Measurements from ENCODE around the gene TUBGCP2. TPM values are rescaled to one million over a fixed set of nuclear protein-coding genes. Genes with fewer than 3 reads are reported as not detected.

Gene TUBGCP2
- total RNA-seq, 1 experiment from 2014 or later, result 93.7 TPM

DNA sequence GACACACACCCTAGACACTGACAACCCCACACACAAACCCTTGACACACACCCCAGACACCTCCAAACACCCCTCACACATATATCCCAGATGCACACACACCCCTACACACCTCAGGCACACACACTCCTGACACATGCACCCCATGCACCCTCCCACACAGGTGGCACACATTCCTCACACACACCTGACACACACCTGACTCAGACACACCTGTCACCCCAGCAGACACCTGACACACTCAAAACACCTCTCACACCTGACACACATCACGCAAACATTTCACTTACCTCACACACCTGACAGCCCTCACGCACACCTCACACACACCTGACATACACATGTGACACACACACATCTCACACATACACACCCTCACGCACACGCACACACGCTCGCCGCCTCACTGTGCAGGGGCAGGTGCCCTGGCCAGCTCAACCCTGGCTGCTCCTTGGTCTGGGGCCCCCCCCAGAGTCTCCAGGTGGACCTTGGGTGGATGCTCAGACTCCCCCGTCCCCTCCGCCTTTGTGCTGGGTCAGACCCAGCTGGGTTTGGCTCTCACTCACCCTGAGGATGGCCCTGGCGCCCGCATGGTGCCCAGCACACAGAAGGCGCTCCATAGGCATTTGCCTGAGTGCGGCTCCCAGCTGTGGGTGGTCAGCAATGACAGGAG, 31.2 kb upstream of the TUBGCP2 start:
- H3K9me3 ChIP-seq (ENCODE audit: control insufficient read depth, insufficient read depth, low read depth, low read length), result no peaks in the 10 kb centered on the region
- ATAC-seq (no peak), DNase-seq (ENCODE audit: low read depth, low spot score) (no peak)
- H3K36me3 ChIP-seq (ENCODE audit: control insufficient read depth, insufficient read depth, low read length), result no peaks in the 10 kb centered on the region
- H3K27me3 ChIP-seq (ENCODE audit: control insufficient read depth, insufficient read depth, low read length), result peaks cover 8% of the 10 kb centered on the region
- POLR2A ChIA-PET, result no interaction called here
- no peak overlapping the region for H3K4me3 ChIP-seq (ENCODE audit: low read depth in 2 of 2, low read length in 2 of 2)
- H3K27ac ChIP-seq (ENCODE audit: low read length), result no peak overlapping the region
- intact Hi-C loops (cut with micrococcal nuclease; ENCODE audit: unreplicated experiment) (no loop called here), in situ Hi-C loops (cut with HindIII; ENCODE audit: low pct_unique_long_range_greater_than_20kb, low sequenced_read_pairs) (no loop called here)
- no TSS peak for BruUV-seq (replicated peaks)
- CTCF ChIA-PET, result no interaction called here
- H3K4me1 ChIP-seq (ENCODE audit: control insufficient read depth, insufficient read depth, low read length), result no peaks in the 10 kb centered on the region
- TF ChIP-seq, protein P1, sequence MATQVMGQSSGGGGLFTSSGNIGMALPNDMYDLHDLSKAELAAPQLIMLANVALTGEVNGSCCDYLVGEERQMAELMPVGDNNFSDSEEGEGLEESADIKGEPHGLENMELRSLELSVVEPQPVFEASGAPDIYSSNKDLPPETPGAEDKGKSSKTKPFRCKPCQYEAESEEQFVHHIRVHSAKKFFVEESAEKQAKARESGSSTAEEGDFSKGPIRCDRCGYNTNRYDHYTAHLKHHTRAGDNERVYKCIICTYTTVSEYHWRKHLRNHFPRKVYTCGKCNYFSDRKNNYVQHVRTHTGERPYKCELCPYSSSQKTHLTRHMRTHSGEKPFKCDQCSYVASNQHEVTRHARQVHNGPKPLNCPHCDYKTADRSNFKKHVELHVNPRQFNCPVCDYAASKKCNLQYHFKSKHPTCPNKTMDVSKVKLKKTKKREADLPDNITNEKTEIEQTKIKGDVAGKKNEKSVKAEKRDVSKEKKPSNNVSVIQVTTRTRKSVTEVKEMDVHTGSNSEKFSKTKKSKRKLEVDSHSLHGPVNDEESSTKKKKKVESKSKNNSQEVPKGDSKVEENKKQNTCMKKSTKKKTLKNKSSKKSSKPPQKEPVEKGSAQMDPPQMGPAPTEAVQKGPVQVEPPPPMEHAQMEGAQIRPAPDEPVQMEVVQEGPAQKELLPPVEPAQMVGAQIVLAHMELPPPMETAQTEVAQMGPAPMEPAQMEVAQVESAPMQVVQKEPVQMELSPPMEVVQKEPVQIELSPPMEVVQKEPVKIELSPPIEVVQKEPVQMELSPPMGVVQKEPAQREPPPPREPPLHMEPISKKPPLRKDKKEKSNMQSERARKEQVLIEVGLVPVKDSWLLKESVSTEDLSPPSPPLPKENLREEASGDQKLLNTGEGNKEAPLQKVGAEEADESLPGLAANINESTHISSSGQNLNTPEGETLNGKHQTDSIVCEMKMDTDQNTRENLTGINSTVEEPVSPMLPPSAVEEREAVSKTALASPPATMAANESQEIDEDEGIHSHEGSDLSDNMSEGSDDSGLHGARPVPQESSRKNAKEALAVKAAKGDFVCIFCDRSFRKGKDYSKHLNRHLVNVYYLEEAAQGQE (IDR thresholded peaks at IDR 0.05; ENCODE audit: insufficient read depth in 1 of 2, low read depth in 2 of 2, low read length in 1 of 2), result no peak
- TF ChIP-seq TCF7L2 (IDR thresholded peaks at IDR 0.05; ENCODE audit: low read depth, low read length), result no peak
- TF ChIP-seq POLR2AphosphoS5 (IDR thresholded peaks at IDR 0.05; ENCODE audit: low read depth, low read length), result no peak
- TF ChIP-seq, protein P2, sequence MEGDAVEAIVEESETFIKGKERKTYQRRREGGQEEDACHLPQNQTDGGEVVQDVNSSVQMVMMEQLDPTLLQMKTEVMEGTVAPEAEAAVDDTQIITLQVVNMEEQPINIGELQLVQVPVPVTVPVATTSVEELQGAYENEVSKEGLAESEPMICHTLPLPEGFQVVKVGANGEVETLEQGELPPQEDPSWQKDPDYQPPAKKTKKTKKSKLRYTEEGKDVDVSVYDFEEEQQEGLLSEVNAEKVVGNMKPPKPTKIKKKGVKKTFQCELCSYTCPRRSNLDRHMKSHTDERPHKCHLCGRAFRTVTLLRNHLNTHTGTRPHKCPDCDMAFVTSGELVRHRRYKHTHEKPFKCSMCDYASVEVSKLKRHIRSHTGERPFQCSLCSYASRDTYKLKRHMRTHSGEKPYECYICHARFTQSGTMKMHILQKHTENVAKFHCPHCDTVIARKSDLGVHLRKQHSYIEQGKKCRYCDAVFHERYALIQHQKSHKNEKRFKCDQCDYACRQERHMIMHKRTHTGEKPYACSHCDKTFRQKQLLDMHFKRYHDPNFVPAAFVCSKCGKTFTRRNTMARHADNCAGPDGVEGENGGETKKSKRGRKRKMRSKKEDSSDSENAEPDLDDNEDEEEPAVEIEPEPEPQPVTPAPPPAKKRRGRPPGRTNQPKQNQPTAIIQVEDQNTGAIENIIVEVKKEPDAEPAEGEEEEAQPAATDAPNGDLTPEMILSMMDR (IDR thresholded peaks at IDR 0.05), result no peak
- no peak for TF ChIP-seq SIN3A (IDR thresholded peaks at IDR 0.05; ENCODE audit: borderline replicate concordance, insufficient read depth, low read depth, low read length)

DNA sequence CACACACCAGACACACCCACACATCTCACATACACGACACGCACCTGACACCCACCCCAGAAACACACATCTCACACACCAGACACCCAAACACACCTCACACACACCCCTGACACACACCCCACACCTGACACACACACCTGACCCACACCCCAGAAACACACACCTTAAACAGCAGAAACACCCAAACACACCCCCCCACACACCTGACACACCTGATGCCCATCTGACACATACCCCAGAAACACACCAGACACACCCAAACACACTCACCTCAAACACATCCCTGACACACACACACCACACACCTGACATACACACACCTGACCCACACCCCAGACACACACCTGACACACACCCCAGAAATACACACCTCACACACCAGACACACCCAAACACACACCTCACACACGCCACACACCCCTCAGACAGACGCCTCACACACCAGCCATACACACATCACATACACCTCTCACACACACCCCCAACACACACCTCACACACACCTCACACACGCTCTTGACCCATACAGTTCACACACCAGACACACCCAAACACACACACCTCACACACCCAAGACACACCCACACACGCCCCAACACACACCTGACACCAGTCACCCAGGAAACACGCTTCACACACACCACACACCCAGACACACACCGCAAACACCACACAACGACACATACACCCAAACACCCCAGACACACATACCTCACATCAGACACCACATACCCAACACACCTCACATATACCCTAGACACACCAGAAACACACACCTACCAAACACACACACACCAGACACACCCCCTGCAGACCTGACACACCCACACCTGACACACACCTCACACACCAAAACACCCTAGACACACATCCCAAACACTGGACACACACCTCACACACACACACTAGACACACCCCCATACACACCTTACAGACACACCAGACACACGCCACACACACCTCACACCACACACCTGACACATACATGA, 29.7 kb upstream of the TUBGCP2 start:
- TF ChIP-seq POLR2AphosphoS5 (IDR thresholded peaks at IDR 0.05; ENCODE audit: low read depth, low read length) (no peak), SIN3A (IDR thresholded peaks at IDR 0.05; ENCODE audit: borderline replicate concordance, insufficient read depth, low read depth, low read length) (no peak), TCF7L2 (IDR thresholded peaks at IDR 0.05; ENCODE audit: low read depth, low read length) (no peak)
- TF ChIP-seq, protein P2 (IDR thresholded peaks at IDR 0.05), result no peak
- TF ChIP-seq, protein P1 (IDR thresholded peaks at IDR 0.05; ENCODE audit: insufficient read depth in 1 of 2, low read depth in 2 of 2, low read length in 1 of 2), result no peak
- Histone ChIP-seq H3K4me1 (ENCODE audit: control insufficient read depth, insufficient read depth, low read length) (no peaks in the 10 kb centered on the region), H3K27ac (ENCODE audit: low read length) (no peak overlapping the region), H3K4me3 (ENCODE audit: low read depth in 2 of 2, low read length in 2 of 2) (no peak overlapping the region), H3K27me3 (ENCODE audit: control insufficient read depth, insufficient read depth, low read length) (peaks cover 9% of the 10 kb centered on the region), H3K36me3 (ENCODE audit: control insufficient read depth, insufficient read depth, low read length) (no peaks in the 10 kb centered on the region), H3K9me3 (ENCODE audit: control insufficient read depth, insufficient read depth, low read depth, low read length) (no peaks in the 10 kb centered on the region)
- in situ Hi-C loops (cut with HindIII; ENCODE audit: low pct_unique_long_range_greater_than_20kb, low sequenced_read_pairs), result no loop called here
- DNase-seq (ENCODE audit: low read depth, low spot score), result no peak
- BruUV-seq (replicated peaks), result no TSS peak
- no peak for ATAC-seq
- ChIA-PET POLR2A (no interaction called here), CTCF (no interaction called here)
- intact Hi-C loops (cut with micrococcal nuclease; ENCODE audit: unreplicated experiment), result no loop called here
